Caco-2 (cell line): ENCODE data around the gene TTC36. TPM values are rescaled to one million over a fixed set of nuclear protein-coding genes. Genes with fewer than 3 reads are reported as not detected.
"Not testable (repeated sequence)": the region's sequence is repeated elsewhere in the genome, so short reads cannot be mapped to it uniquely, and the experiment has no call there.

ENCODE experiments used
- Bru-seq: library from RNA; stranded (reverse); fragments of 400-500 nt; gene quantifications from one replicate; lab custom pipeline; 2021; lab: Mats Ljungman, UMichigan
- BruChase-seq, 2 experiments: library from RNA; stranded (reverse); fragments of 400-500 nt; gene quantifications; one replicate each; lab custom pipeline; 2021; lab: Mats Ljungman, UMichigan
- BruUV-seq: library from RNA; stranded (reverse); fragments of 400-500 nt; replicated peaks from 2 replicates; lab custom pipeline; 2021; lab: Mats Ljungman, UMichigan
- CTCF ChIA-PET: fragments of 300-600 bp; sonication (Branson Sonifier 250); formaldehyde crosslinking; loops from one replicate; lab custom pipeline; 2022; ENCODE audit warnings: antibody characterized with exemption; lab: Charles Lee
- POLR2A ChIA-PET: fragments of 300-600 bp; sonication (Branson Sonifier 250); formaldehyde crosslinking; loops from one replicate; lab custom pipeline; 2022; ENCODE audit warnings: antibody characterized with exemption; lab: Charles Lee
- DNase-seq, 2 experiments: peaks; one replicate each; pipeline versions ENCODE4 v3.0.0 to v3.0.0-alpha.2; 2020 to 2022
- H3K27me3 ChIP-seq: replicated peaks from 2 replicates; pipeline ENCODE4 v1.6.0; 2011; ENCODE audit warnings: low read length; ENCODE audit not compliant: control insufficient read depth, insufficient read depth
- H3K36me3 ChIP-seq: 2 replicates; pipeline ENCODE4 v1.5.1; 2011; ENCODE audit warnings: low read length; ENCODE audit not compliant: control insufficient read depth, insufficient read depth
- H3K4me1 ChIP-seq: fragments of 250-450 bp; sonication (Bioruptor Pico); 2 replicates; pipeline ENCODE4 v1.5.1; 2020; ENCODE audit warnings: mild to moderate bottlenecking
- H3K4me3 ChIP-seq: 2 replicates; pipeline ENCODE4 v1.5.1; 2011; ENCODE audit warnings: low read depth, mild to moderate bottlenecking, control low read depth, low read length
- H3K9me3 ChIP-seq: fragments of 250-450 bp; sonication (Bioruptor Pico); 2 replicates; pipeline ENCODE4 v1.5.1; 2020; ENCODE audit warnings: mild to moderate bottlenecking, moderate library complexity
- H3K27ac Mint-ChIP-seq: one replicate; pipeline ENCODE4 v1.8.0; 2022; ENCODE audit warnings: mixed read lengths; ENCODE audit not compliant: unreplicated experiment
- H3K27me3 Mint-ChIP-seq: one replicate; pipeline ENCODE4 v1.8.0; 2022; ENCODE audit warnings: mixed read lengths; ENCODE audit not compliant: insufficient read depth, unreplicated experiment
- H3K36me3 Mint-ChIP-seq: one replicate; pipeline ENCODE4 v1.8.0; 2022; ENCODE audit warnings: mild to moderate bottlenecking, mixed read lengths; ENCODE audit not compliant: insufficient read depth, unreplicated experiment
- H3K4me1 Mint-ChIP-seq: one replicate; pipeline ENCODE4 v1.8.0; 2022; ENCODE audit warnings: low read depth, mixed read lengths; ENCODE audit not compliant: unreplicated experiment
- H3K4me3 Mint-ChIP-seq: one replicate; pipeline ENCODE4 v1.8.0; 2022; ENCODE audit warnings: mild to moderate bottlenecking, moderate library complexity, mixed read lengths; ENCODE audit not compliant: unreplicated experiment
- H3K9me3 Mint-ChIP-seq: one replicate; pipeline ENCODE4 v1.8.0; 2022; ENCODE audit warnings: mixed read lengths; ENCODE audit not compliant: unreplicated experiment
- intact Hi-C: fragments of 100-400 bp; cut with micrococcal nuclease; formaldehyde crosslinking; loops from one replicate; pipeline ENCODE4 v1.10.0; 2022; ENCODE audit not compliant: unreplicated experiment
- long read RNA-seq: library from polyadenylated mRNA; stranded (forward); transcript quantifications from one replicate; pipeline ENCODE4 v2.0.0, GENCODE V29; 2022
- total RNA-seq: library from RNA; stranded (reverse); gene quantifications from 2 replicates; pipeline ENCODE4 v1.2.3, GENCODE V29; 2022
- TF ChIP-seq, protein P1 (sequence below), 2 experiments: fragments of 200-600 bp in 1 of 2; IDR thresholded peaks; 1 replicate in 1 of 2; 2 replicates in 1 of 2; pipeline versions ENCODE4 v1.5.1 to v1.8.0; 2011 to 2022; ENCODE audit warnings: antibody characterized with exemption in 1 of 2, control low read depth in 1 of 2, inconsistent platforms in 1 of 2, low read depth in 1 of 2, low read length in 1 of 2, mild to moderate bottlenecking in 1 of 2, moderate library complexity in 1 of 2; ENCODE audit not compliant: insufficient read depth in 1 of 2, severe bottlenecking in 1 of 2, unreplicated experiment in 1 of 2

The TTC36 gene
- total RNA-seq, result 1.2 and 3.3 TPM in 2 replicates
- Bru-seq, nascent RNA, result percentile 66 among the genes with signal in this experiment
- BruChase-seq, experiment 1, labeled RNA remaining after a 2-hour chase, result percentile 48 among the genes with signal in this experiment
- BruChase-seq, experiment 2, labeled RNA remaining after a 6-hour chase, result percentile 48 among the genes with signal in this experiment
- long read RNA-seq, partial matches to known transcripts, result 0 of 1 reads
- long read RNA-seq, other reads (novel, unspliced or antisense), result 1 of 1 reads

DNA sequence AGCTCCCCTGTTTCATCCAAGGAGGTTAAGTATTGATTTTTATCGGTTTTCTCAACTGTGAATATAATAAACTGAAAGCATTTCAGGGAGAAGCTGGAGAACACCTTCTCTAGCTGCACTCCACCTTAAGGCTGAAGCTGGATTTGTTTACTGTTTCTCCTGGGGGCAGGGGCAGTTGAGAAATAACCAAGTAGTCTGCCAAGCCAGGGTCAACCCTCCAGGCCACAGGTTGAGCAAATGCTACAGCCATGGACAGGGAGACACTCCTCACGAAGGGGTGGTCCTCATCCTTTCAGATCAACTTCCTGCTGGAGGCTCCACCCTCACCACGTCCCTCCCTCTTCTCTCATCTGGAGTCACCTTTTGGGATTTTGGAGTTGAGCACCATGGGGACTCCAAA is at the start of gene TTC36:
TTC36 (plus strand) TSS at position 366 of the 400 bp plus-strand sequence; CDS start at position 387, 21 bp downstream.
- Mint-ChIP-seq H3K4me1 (peaks cover 23% of the 10 kb centered on the region), H3K36me3 (peaks cover 57% of the 10 kb centered on the region), H3K27ac (no peak within 1 kb of the TSS), H3K4me3 (no peak within 1 kb of the TSS), H3K27me3 (no peaks in the 10 kb centered on the region), H3K9me3 (no peaks in the 10 kb centered on the region)
- BruUV-seq, result no TSS peak
- Histone ChIP-seq H3K9me3 (no peaks in the 10 kb centered on the region), H3K27me3 (no peaks in the 10 kb centered on the region), H3K4me1 (peaks cover 22% of the 10 kb centered on the region), H3K4me3 (no peak within 1 kb of the TSS), H3K36me3 (0 out of 2 replicates have a peak, but pooled peaks cover 4% of the 10 kb centered on the region)
- TF ChIP-seq, protein P1, sequence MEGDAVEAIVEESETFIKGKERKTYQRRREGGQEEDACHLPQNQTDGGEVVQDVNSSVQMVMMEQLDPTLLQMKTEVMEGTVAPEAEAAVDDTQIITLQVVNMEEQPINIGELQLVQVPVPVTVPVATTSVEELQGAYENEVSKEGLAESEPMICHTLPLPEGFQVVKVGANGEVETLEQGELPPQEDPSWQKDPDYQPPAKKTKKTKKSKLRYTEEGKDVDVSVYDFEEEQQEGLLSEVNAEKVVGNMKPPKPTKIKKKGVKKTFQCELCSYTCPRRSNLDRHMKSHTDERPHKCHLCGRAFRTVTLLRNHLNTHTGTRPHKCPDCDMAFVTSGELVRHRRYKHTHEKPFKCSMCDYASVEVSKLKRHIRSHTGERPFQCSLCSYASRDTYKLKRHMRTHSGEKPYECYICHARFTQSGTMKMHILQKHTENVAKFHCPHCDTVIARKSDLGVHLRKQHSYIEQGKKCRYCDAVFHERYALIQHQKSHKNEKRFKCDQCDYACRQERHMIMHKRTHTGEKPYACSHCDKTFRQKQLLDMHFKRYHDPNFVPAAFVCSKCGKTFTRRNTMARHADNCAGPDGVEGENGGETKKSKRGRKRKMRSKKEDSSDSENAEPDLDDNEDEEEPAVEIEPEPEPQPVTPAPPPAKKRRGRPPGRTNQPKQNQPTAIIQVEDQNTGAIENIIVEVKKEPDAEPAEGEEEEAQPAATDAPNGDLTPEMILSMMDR (IDR thresholded peaks at IDR 0.05; ENCODE audit: insufficient read depth in 1 of 2, low read depth in 1 of 2, low read length in 1 of 2, severe bottlenecking in 1 of 2, unreplicated experiment in 1 of 2), result no peak
- ChIA-PET POLR2A (interaction anchor here (0.9 kb wide), 1 partner anchor 17 kb away, joined by 4 read pairs; no protein-coding TSS in a partner anchor), CTCF (interaction anchor here (1.1 kb wide), 1 partner anchor 13 kb away, joined by 3 read pairs; no protein-coding TSS in a partner anchor)
- no peak for DNase-seq
- intact Hi-C loops, result no loop called here

GRCh38 chr11:118481238-118481637 is 46.0 kb upstream of the TTC36 start:
- H3K4me1 Mint-ChIP-seq, H3K9me3 ChIP-seq, CTCF ChIA-PET, H3K27ac Mint-ChIP-seq, H3K27me3 Mint-ChIP-seq, H3K4me3 ChIP-seq, H3K4me3 Mint-ChIP-seq, H3K36me3 ChIP-seq, H3K27me3 ChIP-seq, intact Hi-C loops, H3K4me1 ChIP-seq, POLR2A ChIA-PET, BruUV-seq, H3K9me3 Mint-ChIP-seq, DNase-seq: not testable (repeated sequence)
- H3K36me3 Mint-ChIP-seq, result peaks cover 97% of the 10 kb centered on the region

DNA sequence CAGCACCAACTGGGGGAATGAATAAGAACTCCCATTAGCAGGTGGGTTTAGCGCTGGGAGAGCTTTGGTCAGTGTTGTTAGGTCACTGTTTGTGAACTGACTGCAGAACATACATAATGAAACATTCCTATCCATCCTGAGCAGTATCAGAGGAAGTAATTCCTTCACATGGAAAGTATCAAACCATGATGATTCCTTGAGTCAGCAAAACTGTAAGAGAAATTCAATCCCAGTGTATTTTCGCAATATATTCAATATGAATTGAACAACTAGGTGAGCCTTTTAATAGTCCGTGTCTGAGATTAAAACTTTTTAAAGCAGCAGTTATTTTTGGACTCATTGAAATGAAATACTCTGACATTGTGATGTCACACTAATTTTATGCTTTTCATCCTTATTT is 42.9 kb upstream of the TTC36 start:
- POLR2A ChIA-PET, result no interaction called here
- Histone ChIP-seq H3K4me3 (no peak overlapping the region), H3K36me3 (peaks cover 9% of the 10 kb centered on the region), H3K9me3 (no peaks in the 10 kb centered on the region), H3K27me3 (no peaks in the 10 kb centered on the region), H3K4me1 (no peaks in the 10 kb centered on the region)
- Mint-ChIP-seq H3K36me3 (peaks cover 91% of the 10 kb centered on the region), H3K4me3 (no peak overlapping the region), H3K27me3 (no peaks in the 10 kb centered on the region), H3K4me1 (no peaks in the 10 kb centered on the region), H3K9me3 (no peaks in the 10 kb centered on the region), H3K27ac (no peak overlapping the region)
- DNase-seq, result no peak
- TF ChIP-seq, protein P1 (IDR thresholded peaks at IDR 0.05; ENCODE audit: insufficient read depth in 1 of 2, low read depth in 1 of 2, low read length in 1 of 2, severe bottlenecking in 1 of 2, unreplicated experiment in 1 of 2), result no peak
- CTCF ChIA-PET, result interaction anchor here (0.6 kb wide), 1 partner anchor 88 kb away, joined by 4 read pairs; the partner anchor contains the start of gene ARCN1
- BruUV-seq, result no TSS peak
- intact Hi-C loops, result no loop called here
